Activated naive CD4-positive, alpha-beta T cell treated with anti-CD3 and anti-CD28 coated beads, Interleukin-2, amount 50 U/mL, for 24 hours (primary cell): Measurements from ENCODE around the gene RAB6B.

Source experiments
- H3K27ac Mint-ChIP-seq: one replicate; pipeline ENCODE4 v1.8.0; 2021; ENCODE audit warnings: mild to moderate bottlenecking, mixed read lengths
- H3K27me3 Mint-ChIP-seq: one replicate; pipeline ENCODE4 v1.8.0; 2021; ENCODE audit warnings: mixed read lengths
- H3K36me3 Mint-ChIP-seq: one replicate; pipeline ENCODE4 v1.8.0; 2021; ENCODE audit warnings: mixed read lengths
- H3K4me1 Mint-ChIP-seq: one replicate; pipeline ENCODE4 v1.8.0; 2021; ENCODE audit warnings: mixed read lengths
- H3K4me3 Mint-ChIP-seq: one replicate; pipeline ENCODE4 v1.8.0; 2021; ENCODE audit warnings: mild to moderate bottlenecking, mixed read lengths
- H3K9me3 Mint-ChIP-seq: one replicate; pipeline ENCODE4 v1.8.0; 2021; ENCODE audit warnings: mixed read lengths

Gene RAB6B

DNA sequence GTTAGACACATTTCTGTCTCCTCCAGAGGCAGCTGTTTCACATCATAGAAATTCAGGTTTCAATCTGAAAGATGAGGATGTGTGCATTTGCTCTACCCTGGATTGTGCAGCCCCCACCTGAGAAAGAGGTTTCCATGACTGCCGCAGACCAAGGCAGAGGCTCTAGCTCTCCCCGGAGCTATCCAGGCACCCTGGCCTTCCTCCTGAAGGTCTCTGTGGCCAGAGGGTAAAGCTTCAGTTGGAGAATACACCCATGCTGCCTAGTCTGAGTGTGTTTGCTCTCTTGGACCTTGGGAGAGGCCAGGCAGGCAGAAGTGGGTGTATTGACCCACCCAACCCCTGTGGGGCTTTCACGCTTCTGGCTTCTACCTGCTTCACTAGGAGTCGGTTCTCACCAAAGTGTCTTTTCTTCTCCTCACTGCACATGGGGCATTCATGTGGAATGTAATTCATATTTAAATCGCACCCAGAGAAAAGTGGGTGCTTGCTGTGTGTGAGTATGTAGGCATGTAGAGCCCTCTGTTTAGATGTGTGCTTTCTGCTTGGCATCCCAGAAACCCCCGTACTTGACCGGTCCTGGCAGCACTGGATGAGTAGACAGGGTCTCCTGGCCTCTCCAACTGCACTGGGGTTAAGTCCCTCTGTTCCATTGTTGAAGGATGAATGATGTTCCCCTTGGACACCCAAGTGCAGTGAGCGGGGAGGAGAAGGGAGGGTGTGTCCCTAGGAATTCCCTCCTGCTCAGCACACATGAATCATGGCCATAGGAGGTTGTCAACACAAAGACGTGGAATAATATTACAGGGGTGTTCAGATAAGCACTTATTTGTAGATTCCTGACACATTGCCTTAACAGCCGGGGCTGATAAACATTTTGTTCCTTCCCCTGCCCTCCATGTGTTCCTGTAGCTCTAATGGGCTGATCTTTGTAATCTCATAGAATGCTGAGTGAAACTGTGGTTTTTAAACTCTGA lies 20.3 kb upstream of the RAB6B start:
- H3K4me3 Mint-ChIP-seq = no peak overlapping the region

DNA sequence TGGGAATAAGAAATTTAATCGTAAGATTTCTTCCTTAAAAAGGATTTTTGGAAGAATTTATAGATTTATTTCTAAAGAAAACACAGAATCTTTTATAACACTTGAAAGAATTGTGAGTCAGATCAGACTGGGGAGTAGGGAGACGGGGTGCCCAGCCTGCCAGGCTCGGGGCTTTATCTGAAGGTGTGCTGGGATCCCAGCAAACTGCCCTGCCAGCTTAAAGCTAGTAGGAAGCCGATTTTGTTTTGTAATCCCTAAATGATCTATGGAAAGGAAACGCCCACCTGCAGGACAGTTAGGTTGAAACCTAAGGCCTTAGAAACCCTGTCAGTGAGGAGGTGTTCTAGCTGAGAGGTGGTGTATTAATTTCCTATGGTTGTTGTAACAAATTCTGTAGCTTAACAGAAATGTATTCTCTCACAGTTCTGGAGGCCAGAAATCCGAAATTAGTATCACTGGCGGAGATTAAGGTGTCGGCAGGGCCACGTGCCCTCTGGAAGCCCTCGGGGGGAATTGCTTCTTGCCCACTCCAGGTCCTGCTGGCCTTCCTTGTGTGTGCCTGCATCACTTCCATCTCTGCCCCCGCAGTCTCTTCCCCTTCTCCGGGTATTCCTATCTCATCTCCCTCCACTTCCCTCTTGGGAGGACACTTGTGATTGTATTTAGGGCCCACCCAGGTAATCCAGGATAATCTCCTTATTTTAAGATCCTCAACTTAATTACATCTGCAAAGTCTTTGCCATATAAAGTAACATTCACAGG lies 19.3 kb upstream of the RAB6B start:
- Mint-ChIP-seq H3K4me1 (no peaks in the 10 kb centered on the region), H3K27me3 (peaks cover 13% of the 10 kb centered on the region), H3K4me3 (no peak overlapping the region), H3K27ac (no peak overlapping the region), H3K9me3 (peaks cover 5% of the 10 kb centered on the region), H3K36me3 (no peaks in the 10 kb centered on the region)

More for the DNA sequence above, 20.3 kb upstream of the RAB6B start:
- Mint-ChIP-seq H3K27me3 (peaks cover 11% of the 10 kb centered on the region), H3K4me1 (no peaks in the 10 kb centered on the region), H3K27ac (no peak overlapping the region), H3K9me3 (peaks cover 5% of the 10 kb centered on the region), H3K36me3 (no peaks in the 10 kb centered on the region)

DNA sequence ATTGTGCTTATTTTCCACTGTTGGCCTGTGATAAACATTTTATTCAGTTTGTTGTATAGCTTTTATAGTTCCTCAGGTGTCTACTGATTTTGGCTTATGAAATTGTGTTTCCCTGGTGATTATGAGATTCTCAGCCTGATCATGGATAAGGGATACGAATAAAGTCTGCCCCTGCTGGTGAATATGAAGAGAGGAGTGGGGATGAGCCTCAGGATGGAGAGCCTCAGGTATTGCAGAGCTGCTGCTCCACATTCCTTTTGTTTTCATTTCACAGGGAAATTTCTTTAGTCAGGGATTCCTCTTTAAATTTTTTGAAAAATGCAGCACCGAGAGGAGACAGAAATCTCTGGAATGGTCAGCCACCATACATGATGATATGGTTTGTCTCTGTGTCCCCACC lies 14.7 kb upstream of the RAB6B start:
- Mint-ChIP-seq H3K4me3 (no peak overlapping the region), H3K27me3 (peaks cover 5% of the 10 kb centered on the region), H3K36me3 (no peaks in the 10 kb centered on the region), H3K4me1 (no peaks in the 10 kb centered on the region), H3K27ac (no peak overlapping the region), H3K9me3 (no peaks in the 10 kb centered on the region)

DNA sequence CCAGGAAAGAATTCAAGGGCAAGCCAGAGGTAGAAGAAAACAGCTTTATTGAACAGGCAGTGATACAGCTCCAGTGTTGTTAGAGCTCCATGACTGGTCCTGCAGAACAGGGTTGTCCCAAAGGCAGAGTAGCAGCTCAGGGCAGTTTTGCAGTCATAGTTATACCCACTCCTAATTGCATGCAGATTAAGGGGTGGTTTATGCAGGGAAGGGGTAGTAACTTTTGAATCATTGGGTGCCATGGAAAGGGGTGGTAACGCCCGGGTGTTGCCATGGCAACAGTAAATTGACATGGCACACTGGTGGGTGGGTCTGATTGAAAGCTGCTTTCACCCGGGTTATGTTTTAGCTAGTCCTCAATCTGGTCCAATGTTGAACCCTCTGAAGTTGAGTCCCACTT lies 9.7 kb upstream of the RAB6B start:
- Mint-ChIP-seq H3K36me3 (no peaks in the 10 kb centered on the region), H3K4me3 (no peak overlapping the region), H3K27me3 (peaks cover 13% of the 10 kb centered on the region), H3K9me3 (no peaks in the 10 kb centered on the region), H3K27ac (no peak overlapping the region), H3K4me1 (no peaks in the 10 kb centered on the region)

DNA sequence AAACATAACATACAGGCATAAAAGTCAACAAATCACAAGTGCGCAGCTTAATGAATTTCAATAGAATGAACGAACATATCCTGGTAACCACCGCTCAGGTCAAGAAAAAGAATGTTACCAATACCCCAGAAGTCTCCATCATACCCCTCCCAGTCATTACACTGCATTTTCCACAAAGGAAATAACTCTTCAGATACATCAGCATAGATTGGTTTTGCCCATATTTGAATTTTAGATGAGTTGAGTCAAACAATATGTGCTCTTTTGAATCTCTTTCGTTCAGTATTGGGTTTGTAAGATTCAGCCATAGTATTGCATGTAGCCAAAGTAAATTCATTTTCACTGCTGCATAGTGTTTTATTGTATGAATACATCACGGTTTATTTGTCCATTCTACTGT lies 6.2 kb upstream of the RAB6B start:
- H3K27me3 Mint-ChIP-seq = peaks cover 18% of the 10 kb centered on the region
- H3K4me1 Mint-ChIP-seq = no peaks in the 10 kb centered on the region
- H3K27ac Mint-ChIP-seq = no peak overlapping the region
- H3K9me3 Mint-ChIP-seq = no peaks in the 10 kb centered on the region
- H3K36me3 Mint-ChIP-seq = no peaks in the 10 kb centered on the region
- no peak overlapping the region for H3K4me3 Mint-ChIP-seq

DNA sequence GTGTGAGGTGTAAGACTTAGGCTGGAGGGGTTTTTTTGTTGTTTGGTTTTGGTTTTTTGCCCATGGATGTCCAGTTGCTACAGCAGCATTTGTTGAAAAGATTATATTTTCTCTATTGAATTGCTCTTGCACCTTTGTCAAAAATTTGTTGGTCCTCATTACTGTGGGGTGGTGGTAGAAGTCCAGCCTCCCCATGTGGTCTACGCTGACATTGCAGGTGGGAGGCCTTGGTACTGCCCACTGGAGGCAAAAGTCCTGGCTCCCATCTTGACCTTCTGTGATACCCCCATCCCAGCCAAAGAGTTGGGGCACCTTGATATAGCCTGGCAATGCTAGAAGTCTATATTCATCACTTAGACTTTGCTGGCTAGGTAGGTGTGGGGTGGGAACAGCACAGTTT lies 5.4 kb upstream of the RAB6B start:
- Mint-ChIP-seq H3K36me3 (no peaks in the 10 kb centered on the region), H3K9me3 (no peaks in the 10 kb centered on the region), H3K4me3 (no peak overlapping the region), H3K27ac (no peak overlapping the region), H3K4me1 (no peaks in the 10 kb centered on the region), H3K27me3 (peaks cover 23% of the 10 kb centered on the region)

DNA sequence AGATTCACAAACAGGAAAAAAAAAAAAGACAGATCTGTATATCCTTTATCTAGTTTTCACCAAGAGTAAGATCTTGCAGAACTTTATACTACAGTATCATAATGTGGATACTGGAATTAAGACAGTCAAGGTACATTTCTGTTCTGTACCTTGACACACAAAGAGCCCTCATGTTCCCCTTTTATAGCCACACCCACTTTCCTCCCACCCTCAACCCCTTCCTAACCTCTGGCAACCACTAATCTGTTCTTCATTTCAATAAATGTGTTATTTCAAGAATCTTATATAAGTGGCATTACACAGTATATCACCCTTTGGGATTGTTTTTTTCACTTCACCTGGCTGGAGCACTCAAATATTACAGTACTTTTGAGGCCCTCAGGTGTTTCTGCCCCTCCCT lies 3.6 kb upstream of the RAB6B start:
- H3K4me3 Mint-ChIP-seq = no peak overlapping the region
- no peaks in the 10 kb centered on the region for H3K36me3 Mint-ChIP-seq
- H3K27me3 Mint-ChIP-seq = peaks cover 22% of the 10 kb centered on the region
- H3K9me3 Mint-ChIP-seq = no peaks in the 10 kb centered on the region
- no peak overlapping the region for H3K27ac Mint-ChIP-seq
- no peaks in the 10 kb centered on the region for H3K4me1 Mint-ChIP-seq

DNA sequence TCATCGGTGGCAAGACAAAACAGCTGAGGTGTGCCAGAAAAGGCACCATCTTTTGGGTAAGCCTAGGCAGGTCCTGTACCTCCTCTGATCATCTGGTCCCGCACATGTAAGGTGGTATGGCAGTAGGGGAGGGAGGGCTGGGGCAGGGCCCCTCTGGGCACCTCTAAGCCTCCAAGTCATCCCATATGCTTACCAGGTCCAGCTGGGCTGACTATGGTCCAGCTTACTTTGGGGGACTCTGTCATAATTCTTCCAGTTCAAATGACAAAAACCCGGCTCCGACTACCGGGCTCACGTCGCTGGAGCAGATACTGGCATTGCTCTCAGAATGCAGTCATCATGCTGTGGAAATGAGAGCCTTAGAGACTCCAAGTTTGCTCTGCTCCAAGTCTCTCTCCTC lies 1.9 kb upstream of the RAB6B start:
- Mint-ChIP-seq H3K4me3 (no peak overlapping the region), H3K9me3 (no peaks in the 10 kb centered on the region), H3K27ac (no peak overlapping the region), H3K27me3 (peaks cover 29% of the 10 kb centered on the region), H3K4me1 (no peaks in the 10 kb centered on the region), H3K36me3 (no peaks in the 10 kb centered on the region)

DNA sequence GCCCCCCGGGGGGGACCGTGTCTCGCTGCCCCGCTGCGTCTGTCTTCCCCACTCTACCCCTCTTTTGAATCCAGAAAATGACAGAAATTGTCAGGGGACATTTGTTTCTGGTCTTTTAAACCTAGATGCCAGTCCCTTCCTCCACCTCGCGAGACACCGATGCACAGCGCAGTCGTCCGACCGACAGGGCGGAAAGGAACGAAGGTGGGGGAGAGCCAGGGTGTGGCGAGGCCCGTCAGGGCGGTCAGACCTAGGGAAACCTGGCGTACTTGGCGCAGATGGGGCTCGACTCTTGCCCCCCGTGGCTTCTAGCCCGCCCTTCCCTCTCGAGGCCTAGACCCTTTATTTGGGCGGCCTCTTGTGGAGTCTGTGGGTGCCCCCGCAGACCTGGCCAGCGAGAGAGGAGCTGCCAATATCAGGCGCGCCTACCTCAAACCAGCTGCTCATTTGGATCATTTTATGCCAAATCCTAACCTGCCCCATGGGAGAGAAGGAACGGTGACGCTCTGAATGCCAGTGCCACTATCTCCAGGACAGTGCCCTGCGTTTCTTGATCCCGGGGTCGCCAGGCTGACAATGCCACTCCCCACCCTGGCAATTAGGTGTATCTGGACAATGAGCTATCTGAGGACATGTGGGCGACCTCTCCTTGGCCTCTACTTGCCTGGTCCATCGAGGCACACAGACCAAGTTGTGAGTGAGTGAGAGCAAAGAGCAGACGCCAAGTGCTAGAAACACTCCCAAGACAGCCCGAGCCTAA lies 500 bp upstream of the RAB6B start:
- Mint-ChIP-seq H3K9me3 (no peaks in the 10 kb centered on the region), H3K27ac (no peak overlapping the region), H3K36me3 (no peaks in the 10 kb centered on the region), H3K4me1 (no peaks in the 10 kb centered on the region), H3K27me3 (peaks cover 28% of the 10 kb centered on the region), H3K4me3 (peak overlapping the region; percentile 61)

DNA sequence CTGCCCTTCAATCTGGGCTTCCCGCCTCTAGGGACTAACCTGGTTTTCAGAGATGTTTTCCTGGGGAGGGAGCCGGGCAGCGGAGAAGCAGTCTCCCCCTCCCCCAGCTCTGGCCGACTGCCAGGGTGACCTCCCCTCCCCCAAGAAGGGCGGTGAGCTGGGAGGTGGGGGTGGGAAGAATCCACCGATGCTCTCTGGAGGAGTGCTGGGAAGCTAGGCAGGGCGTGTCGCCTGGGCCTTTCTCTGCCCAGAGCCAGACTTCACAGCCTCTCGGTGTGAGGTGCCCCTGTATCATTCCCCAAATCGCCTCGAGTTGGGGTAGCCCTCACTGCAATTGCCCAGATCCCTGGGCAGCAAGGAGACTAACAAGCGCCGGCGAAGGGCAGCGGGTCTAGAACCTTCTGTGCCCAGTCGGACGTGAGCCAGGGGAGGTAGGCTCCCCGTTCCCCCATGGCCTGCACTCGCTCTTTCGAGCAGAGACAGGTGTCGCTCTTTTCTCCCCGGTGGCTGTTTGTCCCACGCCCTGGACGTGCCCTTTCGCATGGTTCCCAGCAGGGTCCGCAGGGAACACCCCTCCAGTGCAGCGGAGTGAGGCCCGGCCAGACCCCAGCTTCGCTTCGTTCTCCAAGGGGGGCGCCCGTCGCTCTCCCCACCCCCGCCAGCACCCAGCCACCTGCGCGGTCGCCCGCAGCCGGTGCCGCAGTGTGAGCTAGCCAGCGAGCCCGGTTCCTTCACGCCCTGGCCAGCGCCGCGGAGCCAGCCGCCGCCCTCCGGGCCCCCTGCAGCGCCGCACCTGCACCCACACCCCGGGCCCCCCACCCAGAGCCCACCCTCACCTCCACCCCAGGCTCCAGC lies 1.1 kb downstream of the RAB6B start:
- H3K27ac Mint-ChIP-seq = no peak overlapping the region
- H3K4me3 Mint-ChIP-seq = no peak overlapping the region
- H3K27me3 Mint-ChIP-seq = peaks cover 25% of the 10 kb centered on the region
- no peaks in the 10 kb centered on the region for H3K36me3 Mint-ChIP-seq
- no peaks in the 10 kb centered on the region for H3K4me1 Mint-ChIP-seq
- H3K9me3 Mint-ChIP-seq = no peaks in the 10 kb centered on the region

DNA sequence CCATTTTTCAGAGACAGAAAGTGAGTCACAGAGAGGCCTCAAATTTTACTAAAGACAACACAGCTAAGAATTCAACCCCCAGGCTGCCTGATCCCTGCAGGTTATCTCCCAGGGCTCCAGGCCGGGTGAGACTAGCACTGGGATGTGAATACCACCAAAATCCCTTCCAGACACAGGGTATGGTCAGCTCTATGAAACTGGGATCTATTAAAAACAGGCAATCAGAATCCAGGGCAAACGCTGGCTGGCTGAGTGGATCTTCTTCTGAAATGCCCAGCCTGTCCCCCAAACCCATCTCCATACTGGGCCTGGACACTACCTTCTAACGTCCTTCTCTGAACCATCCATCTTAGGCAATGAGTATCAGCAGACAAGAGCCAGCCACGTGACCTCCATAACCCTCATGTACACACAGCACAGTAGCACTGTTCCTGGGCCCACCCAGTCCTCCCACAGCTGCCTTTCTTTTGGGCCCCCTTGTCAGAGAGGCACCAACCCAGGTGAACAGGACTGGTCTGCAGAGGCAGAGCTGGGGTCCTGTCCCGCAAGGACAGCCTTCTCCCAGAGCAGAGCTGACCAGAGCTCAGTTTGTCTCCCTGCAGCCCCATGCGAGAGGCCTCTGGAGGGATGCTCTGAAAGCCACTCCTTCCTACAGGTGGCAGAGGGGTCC lies 1.9 kb downstream of the RAB6B start:
- no peaks in the 10 kb centered on the region for H3K9me3 Mint-ChIP-seq
- no peaks in the 10 kb centered on the region for H3K36me3 Mint-ChIP-seq
- H3K27me3 Mint-ChIP-seq = peaks cover 23% of the 10 kb centered on the region
- H3K27ac Mint-ChIP-seq = no peak overlapping the region
- H3K4me3 Mint-ChIP-seq = no peak overlapping the region
- H3K4me1 Mint-ChIP-seq = no peaks in the 10 kb centered on the region

DNA sequence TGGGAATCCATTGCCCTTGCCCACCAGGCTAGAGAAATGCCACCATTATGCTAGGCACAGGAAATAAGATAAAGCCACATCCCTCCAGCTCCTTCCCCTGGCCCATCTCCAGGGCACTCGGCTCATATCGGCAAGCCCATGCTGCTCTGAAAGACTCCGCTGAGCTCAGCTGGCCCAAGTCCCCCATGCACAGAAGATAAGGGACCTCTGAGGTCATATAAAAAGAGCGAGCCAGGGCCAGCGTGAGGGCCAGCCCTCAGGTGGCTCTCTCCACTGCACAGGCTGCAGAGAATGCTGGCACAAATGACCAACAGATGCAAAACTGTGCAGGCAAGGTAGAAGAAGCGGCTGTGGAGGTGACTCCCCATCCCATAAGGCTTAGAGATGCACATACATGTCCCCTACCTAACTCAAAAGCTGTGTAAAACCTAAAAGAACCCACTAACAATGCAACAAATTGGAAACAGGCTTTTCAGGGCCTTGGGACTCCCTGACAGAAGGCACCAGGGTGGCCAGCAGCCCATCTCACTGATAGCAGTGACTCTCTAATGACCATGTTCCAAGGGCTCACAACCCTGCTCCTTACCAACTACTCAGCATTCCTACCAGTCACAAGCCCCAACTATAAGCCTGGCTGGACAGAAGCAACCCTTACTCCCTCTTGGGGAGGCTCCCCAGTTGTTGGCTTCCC lies 3.0 kb downstream of the RAB6B start:
- H3K36me3 Mint-ChIP-seq = no peaks in the 10 kb centered on the region
- H3K4me1 Mint-ChIP-seq = no peaks in the 10 kb centered on the region
- no peaks in the 10 kb centered on the region for H3K9me3 Mint-ChIP-seq
- H3K27ac Mint-ChIP-seq = no peak overlapping the region
- no peak overlapping the region for H3K4me3 Mint-ChIP-seq
- H3K27me3 Mint-ChIP-seq = peaks cover 22% of the 10 kb centered on the region

DNA sequence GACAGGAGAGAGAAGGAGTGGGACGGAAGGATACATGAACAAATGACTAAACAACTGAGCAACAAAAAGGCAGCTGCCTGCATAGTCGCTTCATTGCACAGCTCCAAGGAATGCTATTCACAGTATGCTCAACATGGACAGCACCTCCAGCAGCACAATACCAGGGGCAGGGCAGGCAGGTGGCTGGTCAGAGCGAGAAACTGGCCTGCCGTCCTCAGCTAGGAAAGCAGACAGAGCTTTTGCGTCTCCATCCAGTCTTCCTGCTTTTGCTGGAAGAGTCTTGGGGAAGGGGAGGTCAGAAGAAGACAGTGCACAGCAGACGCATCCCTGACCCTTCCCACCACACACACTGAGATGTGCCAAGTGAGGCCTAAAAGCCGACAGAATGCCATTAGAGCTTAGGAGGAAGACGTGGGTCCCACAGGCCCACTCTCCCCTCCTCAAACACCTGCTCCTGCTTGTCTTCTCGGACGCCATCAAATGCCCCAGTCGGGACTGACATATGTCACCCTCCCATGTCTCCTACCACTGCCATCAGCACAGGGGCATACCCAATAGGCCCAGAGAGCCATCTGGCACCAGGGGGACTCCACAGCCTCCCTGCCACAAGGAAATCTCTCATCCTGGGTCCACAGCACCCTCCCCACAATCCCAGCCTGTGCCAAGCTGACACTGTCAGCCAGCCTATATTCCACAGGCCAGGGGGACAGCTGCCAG lies 3.9 kb downstream of the RAB6B start:
- Mint-ChIP-seq H3K9me3 (no peaks in the 10 kb centered on the region), H3K36me3 (no peaks in the 10 kb centered on the region), H3K27me3 (peaks cover 16% of the 10 kb centered on the region), H3K4me1 (no peaks in the 10 kb centered on the region), H3K4me3 (no peak overlapping the region), H3K27ac (no peak overlapping the region)
